WTC11 (cell line): ENCODE results near the gene SRPRB. TPM values are rescaled to one million over a fixed set of nuclear protein-coding genes. Genes with fewer than 3 reads are reported as not detected.

Source experiments
- ATAC-seq: fragments of 200-7000 bp; cut with Tn5 transposase; 2 replicates; pipeline ENCODE4 v1.10.0; 2021; ENCODE audit warnings: mild to moderate bottlenecking, moderate library complexity
- CTCF ChIA-PET: fragments of 300-600 bp; sonication (Branson Sonifier 250); formaldehyde crosslinking; loops from one replicate; lab custom pipeline; 2021; ENCODE audit warnings: antibody characterized with exemption; lab: Charles Lee
- POLR2A ChIA-PET: fragments of 350-600 bp; sonication (Branson Sonifier 250); formaldehyde crosslinking; loops from one replicate; lab custom pipeline; 2021; ENCODE audit warnings: antibody characterized with exemption; lab: Charles Lee
- DNase-seq: peaks from one replicate; pipeline ENCODE4 v3.0.0; 2021; ENCODE audit warnings: low spot score
- H3K27ac Mint-ChIP-seq: 2 replicates; pipeline ENCODE4 v1.8.0; 2021; ENCODE audit warnings: mixed read lengths
- H3K27me3 Mint-ChIP-seq: 2 replicates; pipeline ENCODE4 v1.8.0; 2021; ENCODE audit warnings: low read depth, mild to moderate bottlenecking, moderate library complexity, mixed read lengths
- H3K36me3 Mint-ChIP-seq: 2 replicates; pipeline ENCODE4 v1.8.0; 2021; ENCODE audit warnings: mixed read lengths
- H3K4me1 Mint-ChIP-seq: 2 replicates; pipeline ENCODE4 v1.8.0; 2022; ENCODE audit warnings: mixed read lengths
- H3K4me3 Mint-ChIP-seq: 2 replicates; pipeline ENCODE4 v1.8.0; 2021; ENCODE audit warnings: mild to moderate bottlenecking, moderate library complexity, mixed read lengths
- H3K9me3 Mint-ChIP-seq: 2 replicates; pipeline ENCODE4 v1.8.0; 2021; ENCODE audit warnings: mixed read lengths
- AFF4 ChIP-seq: sonication (generic); formaldehyde crosslinking; IDR thresholded peaks from 2 replicates; pipeline ENCODE4 v1.8.1; 2023; ENCODE audit warnings: mild to moderate bottlenecking, missing genetic modification reagents, borderline replicate concordance
- ATF6 ChIP-seq: sonication (generic); formaldehyde crosslinking; IDR thresholded peaks from 2 replicates; pipeline ENCODE4 v1.8.1; 2023; ENCODE audit warnings: mild to moderate bottlenecking, missing genetic modification reagents
- E2F4 ChIP-seq: sonication (generic); formaldehyde crosslinking; IDR thresholded peaks from 2 replicates; pipeline ENCODE4 v1.8.1; 2022; ENCODE audit warnings: low read depth, mild to moderate bottlenecking, moderate library complexity, missing genetic modification reagents, borderline replicate concordance
- E2F5 ChIP-seq: sonication (generic); formaldehyde crosslinking; IDR thresholded peaks from 2 replicates; pipeline ENCODE4 v1.8.1; 2022; ENCODE audit warnings: mild to moderate bottlenecking, moderate library complexity, missing genetic modification reagents
- ERG ChIP-seq: fragments of 250-450 bp; sonication (Bioruptor Pico); IDR thresholded peaks from 2 replicates; pipeline ENCODE4 v1.8.0; 2021; ENCODE audit warnings: mild to moderate bottlenecking
- ESRRA ChIP-seq: sonication (generic); formaldehyde crosslinking; IDR thresholded peaks from 2 replicates; pipeline ENCODE4 v1.8.1; 2022; ENCODE audit warnings: mild to moderate bottlenecking, missing genetic modification reagents, borderline replicate concordance
- FOXK1 ChIP-seq: sonication (generic); formaldehyde crosslinking; IDR thresholded peaks from 2 replicates; pipeline ENCODE4 v1.8.0; 2022; ENCODE audit warnings: mild to moderate bottlenecking, moderate library complexity, missing genetic modification reagents
- GTF2I ChIP-seq: fragments of 250-450 bp; sonication (Bioruptor Pico); conservative IDR thresholded peaks from 2 replicates; pipeline ENCODE4 v1.4.0; 2021; ENCODE audit warnings: mild to moderate bottlenecking
- MYBL2 ChIP-seq: sonication (generic); formaldehyde crosslinking; IDR thresholded peaks from 2 replicates; pipeline ENCODE4 v1.8.1; 2023; ENCODE audit warnings: mild to moderate bottlenecking, moderate library complexity, missing genetic modification reagents
- NFE2L1 ChIP-seq: sonication (generic); formaldehyde crosslinking; IDR thresholded peaks from 2 replicates; pipeline ENCODE4 v1.8.1; 2023; ENCODE audit warnings: missing genetic modification reagents
- NFYB ChIP-seq: sonication (generic); formaldehyde crosslinking; conservative IDR thresholded peaks from 2 replicates; pipeline ENCODE4 v1.8.0; 2022; ENCODE audit warnings: low read depth, missing genetic modification reagents
- SOX15 ChIP-seq: fragments of 250-450 bp; sonication (Bioruptor Pico); IDR thresholded peaks from 2 replicates; pipeline ENCODE4 v1.9.0; 2021; ENCODE audit warnings: mild to moderate bottlenecking
- SP1 ChIP-seq: sonication (generic); formaldehyde crosslinking; conservative IDR thresholded peaks from 2 replicates; pipeline ENCODE4 v1.8.1; 2022; ENCODE audit warnings: missing genetic modification reagents
- TCF7 ChIP-seq: sonication (generic); formaldehyde crosslinking; IDR thresholded peaks from 2 replicates; pipeline ENCODE4 v1.8.0; 2022; ENCODE audit warnings: mild to moderate bottlenecking, low read depth, missing genetic modification reagents, moderate library complexity
- ZNF263 ChIP-seq: sonication (generic); formaldehyde crosslinking; IDR thresholded peaks from 2 replicates; pipeline ENCODE4 v1.8.1; 2022; ENCODE audit warnings: low read depth, mild to moderate bottlenecking, moderate library complexity, missing genetic modification reagents
- ZNF281 ChIP-seq: sonication (generic); formaldehyde crosslinking; IDR thresholded peaks from 2 replicates; pipeline ENCODE4 v1.8.0; 2023; ENCODE audit warnings: mild to moderate bottlenecking, missing genetic modification reagents
- ZNF532 ChIP-seq: fragments of 250-450 bp; sonication (Bioruptor Pico); IDR thresholded peaks from 2 replicates; pipeline ENCODE4 v1.9.0; 2021; ENCODE audit warnings: mild to moderate bottlenecking, borderline replicate concordance
- total RNA-seq: library from RNA; stranded (reverse); gene quantifications from 3 replicates; pipeline ENCODE4 v1.2.3, GENCODE V29; 2021

SRPRB gene
- total RNA-seq, 1 experiment from 2014 or later: 40.9 TPM

- POLR2A ChIA-PET: no interaction called here
- Mint-ChIP-seq H3K27ac (no peak overlapping the region), H3K27me3 (peaks cover 19% of the 10 kb centered on the region), H3K9me3 (no peaks in the 10 kb centered on the region), H3K36me3 (peaks cover 16% of the 10 kb centered on the region), H3K4me3 (no peak overlapping the region), H3K4me1 (peaks cover 13% of the 10 kb centered on the region)
- no peak for DNase-seq
- TF ChIP-seq SOX15 (CRISPR knock-in tag): no peak
- TF ChIP-seq ZNF532: no peak
- no peak for TF ChIP-seq MYBL2
- no peak for TF ChIP-seq FOXK1
- TF ChIP-seq ZNF263: no peak
- TF ChIP-seq NFYB: no peak
- TF ChIP-seq SP1 (CRISPR knock-in tag): no peak
- no peak for TF ChIP-seq GTF2I (CRISPR knock-in tag)
- no peak for TF ChIP-seq TCF7 (CRISPR knock-in tag)
- no peak for TF ChIP-seq E2F4
- no peak for TF ChIP-seq ESRRA (CRISPR knock-in tag)
- TF ChIP-seq ERG (CRISPR knock-in tag): no peak
- no peak for TF ChIP-seq AFF4
- no peak for TF ChIP-seq ATF6
- CTCF ChIA-PET: interaction anchor here (0.6 to 0.7 kb wide), 2 partner anchors 29 to 31 kb away, joined by 4 to 9 read pairs; no protein-coding TSS in a partner anchor
- no peak for ATAC-seq
Observed at GRCh38 chr3:133803469-133803868, 2.1 kb upstream of the SRPRB start.

GRCh38 chr3:133804896-133805295, 719 bp upstream of the SRPRB start:
- Mint-ChIP-seq H3K27ac (no peak overlapping the region), H3K4me3 (peak overlapping the region; percentile 87), H3K36me3 (peaks cover 25% of the 10 kb centered on the region), H3K4me1 (peaks cover 13% of the 10 kb centered on the region), H3K9me3 (no peaks in the 10 kb centered on the region), H3K27me3 (peaks cover 15% of the 10 kb centered on the region)
- ATAC-seq (no peak), DNase-seq (no peak)
- ChIA-PET POLR2A (no interaction called here), CTCF (no interaction called here)
- no peak for TF ChIP-seq ATF6
- TF ChIP-seq TCF7 (CRISPR knock-in tag): no peak
- no peak for TF ChIP-seq NFE2L1
- TF ChIP-seq ZNF281 (CRISPR knock-in tag): no peak
- TF ChIP-seq E2F5 (CRISPR knock-in tag): no peak
